ENCODE measurements around the gene ACAA2.

DNA sequence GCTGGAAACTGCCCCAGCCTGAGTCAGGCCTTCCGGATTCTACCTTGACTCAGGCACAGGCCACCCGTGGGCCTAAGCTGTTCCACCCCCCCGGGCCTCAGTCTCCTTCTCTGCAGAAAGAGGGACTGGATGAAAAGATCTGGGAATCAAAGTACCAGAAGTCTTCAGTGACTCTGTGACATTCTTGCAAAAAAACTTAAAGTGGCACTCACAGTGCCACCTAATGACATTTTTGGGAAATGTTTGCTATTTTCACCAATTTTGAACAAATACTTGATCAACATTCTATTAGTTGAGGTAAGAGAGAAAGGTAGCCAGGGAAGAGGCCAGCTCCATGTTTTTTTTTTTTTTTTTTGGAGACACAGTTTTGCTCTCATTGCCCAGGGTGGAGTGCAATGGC is 48.3 kb upstream of the ACAA2 start:
- TF ChIP-seq RCOR1 (IDR thresholded peaks at IDR 0.05; ENCODE audit: low read depth, low read length) (no peak), RAD21 (conservative IDR thresholded peaks at IDR 0.05 in 1 of 2, IDR thresholded peaks at IDR 0.05 in 1 of 2) (peak; percentile 46 to 50), CTCF (IDR thresholded peaks at IDR 0.05) (peak; percentile 43), POLR2A (IDR thresholded peaks at IDR 0.05; ENCODE audit: low read length) (no peak), EP300 (IDR thresholded peaks at IDR 0.05) (no peak), KDM1A (IDR thresholded peaks at IDR 0.05; ENCODE audit: low read depth) (no peak), FOXS1 (CRISPR knock-in tag; IDR thresholded peaks at IDR 0.05) (no peak), BHLHE40 (IDR thresholded peaks at IDR 0.05; ENCODE audit: low read depth, low read length) (no peak), NR3C1 (IDR thresholded peaks at IDR 0.05) (no peak)
- TF ChIP-seq, protein P1, sequence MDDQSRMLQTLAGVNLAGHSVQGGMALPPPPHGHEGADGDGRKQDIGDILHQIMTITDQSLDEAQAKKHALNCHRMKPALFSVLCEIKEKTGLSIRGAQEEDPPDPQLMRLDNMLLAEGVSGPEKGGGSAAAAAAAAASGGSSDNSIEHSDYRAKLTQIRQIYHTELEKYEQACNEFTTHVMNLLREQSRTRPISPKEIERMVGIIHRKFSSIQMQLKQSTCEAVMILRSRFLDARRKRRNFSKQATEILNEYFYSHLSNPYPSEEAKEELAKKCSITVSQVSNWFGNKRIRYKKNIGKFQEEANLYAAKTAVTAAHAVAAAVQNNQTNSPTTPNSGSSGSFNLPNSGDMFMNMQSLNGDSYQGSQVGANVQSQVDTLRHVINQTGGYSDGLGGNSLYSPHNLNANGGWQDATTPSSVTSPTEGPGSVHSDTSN (IDR thresholded peaks at IDR 0.05), result no peak
- TF ChIP-seq, protein P2, sequence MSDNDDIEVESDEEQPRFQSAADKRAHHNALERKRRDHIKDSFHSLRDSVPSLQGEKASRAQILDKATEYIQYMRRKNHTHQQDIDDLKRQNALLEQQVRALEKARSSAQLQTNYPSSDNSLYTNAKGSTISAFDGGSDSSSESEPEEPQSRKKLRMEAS (IDR thresholded peaks at IDR 0.05), result no peak

All from A549 (cell line).